GM10248 (cell line): ENCODE measurements around the gene PDGFRB.

Experiments
- CTCF ChIA-PET: fragments of 300-600 bp; sonication (Branson Sonifier 250); formaldehyde crosslinking; extraction: SDS; loops from one replicate; lab custom pipeline; 2021; ENCODE audit warnings: antibody characterized with exemption; lab: Yijun Ruan, JAX
- POLR2A ChIA-PET: fragments of 350-650 bp; sonication (Branson Sonifier 250); formaldehyde crosslinking; extraction: SDS; loops from one replicate; lab custom pipeline; 2020; ENCODE audit warnings: antibody characterized with exemption; lab: Yijun Ruan, JAX
- DNase-seq: peaks from one replicate; pipeline ENCODE4 v3.0.0; 2012; ENCODE audit errors: extremely low spot score
- TF ChIP-seq, protein P1 (sequence below): IDR thresholded peaks from 2 replicates; pipeline ENCODE4 v1.5.1; 2012; ENCODE audit warnings: mild to moderate bottlenecking, low read depth; ENCODE audit errors: extremely low read depth, missing control alignments, control extremely low read depth

PDGFRB gene

DNA sequence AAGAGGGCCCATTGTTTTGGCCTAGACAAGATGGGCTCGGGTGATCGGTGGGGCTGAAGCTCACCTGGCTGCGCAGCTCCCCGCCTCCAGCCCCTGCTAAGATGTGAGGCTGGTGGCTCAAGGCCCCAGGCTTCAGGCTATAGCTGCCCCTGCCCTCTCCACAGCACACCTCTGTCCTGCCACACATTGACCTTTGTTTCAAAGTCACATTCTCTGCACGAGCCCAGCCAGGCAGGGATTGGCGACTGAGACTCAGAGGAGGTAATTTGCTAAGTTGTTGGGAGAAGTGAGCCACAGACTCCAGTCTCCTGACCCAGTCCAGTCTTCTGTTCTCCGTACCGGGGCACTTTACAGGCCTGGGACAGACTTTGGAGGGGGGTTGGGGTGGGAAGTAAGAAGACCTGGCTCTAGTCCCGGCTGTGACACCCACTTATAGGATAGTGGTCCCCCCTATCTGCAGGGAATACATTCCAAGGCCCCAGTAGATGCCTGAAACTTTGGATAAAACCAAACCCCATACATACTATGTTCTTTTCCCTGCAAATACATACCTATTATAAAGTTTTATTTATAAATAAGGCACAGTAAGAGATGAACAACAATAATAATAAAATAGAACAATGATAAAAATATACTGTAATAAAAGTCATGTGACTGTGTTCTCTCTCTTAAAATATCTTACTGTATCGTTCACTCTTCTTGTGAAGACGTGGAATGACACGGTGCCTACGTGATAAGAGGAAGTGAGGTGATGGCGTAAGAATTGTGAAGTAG, 13.3 kb downstream of the PDGFRB start:
- POLR2A ChIA-PET: no interaction called here

DNA sequence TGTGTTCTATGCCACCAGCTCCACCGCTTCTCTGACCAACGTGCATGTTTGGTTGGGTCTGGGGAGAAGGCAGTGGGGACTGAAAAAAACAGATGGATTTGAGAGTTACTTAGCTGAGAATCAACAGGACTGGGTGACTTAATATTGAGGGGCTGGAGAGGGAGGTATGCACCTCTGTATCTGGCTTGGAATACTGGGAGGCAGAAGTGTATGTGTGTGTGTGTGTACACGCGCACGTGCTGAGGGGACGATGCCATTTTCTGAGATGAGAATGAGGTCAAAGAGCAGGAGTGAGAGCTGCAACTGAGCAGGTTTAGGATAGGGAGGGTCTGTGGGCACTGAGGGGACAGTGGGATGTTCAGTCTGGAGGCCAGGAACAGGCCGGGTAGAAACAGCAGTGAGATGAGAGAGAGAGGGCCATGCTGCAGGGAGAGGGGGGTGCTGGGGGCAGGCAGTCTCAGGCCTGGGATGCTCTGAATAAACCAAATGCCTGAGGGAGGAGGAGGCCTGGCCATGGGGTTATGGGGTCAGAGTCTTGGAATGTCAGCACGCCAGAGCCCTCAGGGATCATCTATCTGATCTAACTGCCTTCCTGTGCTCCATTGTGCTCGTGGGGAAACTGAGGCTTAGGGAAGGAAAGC, 14.0 kb downstream of the PDGFRB start:
- POLR2A ChIA-PET: no interaction called here
- TF ChIP-seq, protein P1, sequence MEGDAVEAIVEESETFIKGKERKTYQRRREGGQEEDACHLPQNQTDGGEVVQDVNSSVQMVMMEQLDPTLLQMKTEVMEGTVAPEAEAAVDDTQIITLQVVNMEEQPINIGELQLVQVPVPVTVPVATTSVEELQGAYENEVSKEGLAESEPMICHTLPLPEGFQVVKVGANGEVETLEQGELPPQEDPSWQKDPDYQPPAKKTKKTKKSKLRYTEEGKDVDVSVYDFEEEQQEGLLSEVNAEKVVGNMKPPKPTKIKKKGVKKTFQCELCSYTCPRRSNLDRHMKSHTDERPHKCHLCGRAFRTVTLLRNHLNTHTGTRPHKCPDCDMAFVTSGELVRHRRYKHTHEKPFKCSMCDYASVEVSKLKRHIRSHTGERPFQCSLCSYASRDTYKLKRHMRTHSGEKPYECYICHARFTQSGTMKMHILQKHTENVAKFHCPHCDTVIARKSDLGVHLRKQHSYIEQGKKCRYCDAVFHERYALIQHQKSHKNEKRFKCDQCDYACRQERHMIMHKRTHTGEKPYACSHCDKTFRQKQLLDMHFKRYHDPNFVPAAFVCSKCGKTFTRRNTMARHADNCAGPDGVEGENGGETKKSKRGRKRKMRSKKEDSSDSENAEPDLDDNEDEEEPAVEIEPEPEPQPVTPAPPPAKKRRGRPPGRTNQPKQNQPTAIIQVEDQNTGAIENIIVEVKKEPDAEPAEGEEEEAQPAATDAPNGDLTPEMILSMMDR: no peak
- no peak for DNase-seq
- CTCF ChIA-PET: interaction anchor here (1.5 to 1.6 kb wide), 2 partner anchors 18 to 77 kb away, joined by 3 read pairs; no protein-coding TSS in a partner anchor

More for the DNA sequence above, 13.3 kb downstream of the PDGFRB start:
- CTCF ChIA-PET: interaction anchor here (0.8 to 1.6 kb wide), 3 partner anchors 18 to 76 kb away, joined by 3 read pairs; no protein-coding TSS in a partner anchor
- no peak for DNase-seq
- TF ChIP-seq, protein P1: no peak

DNA sequence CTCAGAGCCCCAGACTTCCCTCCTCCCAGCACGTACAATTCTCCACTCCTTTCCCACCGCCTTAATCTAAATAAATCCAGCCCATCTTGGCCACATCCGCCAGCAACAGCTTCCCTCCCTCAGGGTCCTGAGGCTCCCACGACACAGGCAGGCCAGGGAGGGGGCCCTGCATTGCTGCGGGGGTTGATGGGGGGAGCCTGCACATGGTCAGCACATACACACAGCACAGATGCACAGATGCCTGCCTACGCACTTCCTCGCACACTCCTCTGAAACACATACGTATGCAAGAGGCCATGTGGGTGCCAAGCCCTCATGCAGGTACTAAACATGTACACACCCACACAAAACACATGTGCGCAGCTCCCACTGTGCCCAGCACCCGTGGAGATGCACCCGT, 14.8 kb downstream of the PDGFRB start:
- CTCF ChIA-PET: no interaction called here
- TF ChIP-seq, protein P1: no peak
- POLR2A ChIA-PET: no interaction called here
- no peak for DNase-seq

DNA sequence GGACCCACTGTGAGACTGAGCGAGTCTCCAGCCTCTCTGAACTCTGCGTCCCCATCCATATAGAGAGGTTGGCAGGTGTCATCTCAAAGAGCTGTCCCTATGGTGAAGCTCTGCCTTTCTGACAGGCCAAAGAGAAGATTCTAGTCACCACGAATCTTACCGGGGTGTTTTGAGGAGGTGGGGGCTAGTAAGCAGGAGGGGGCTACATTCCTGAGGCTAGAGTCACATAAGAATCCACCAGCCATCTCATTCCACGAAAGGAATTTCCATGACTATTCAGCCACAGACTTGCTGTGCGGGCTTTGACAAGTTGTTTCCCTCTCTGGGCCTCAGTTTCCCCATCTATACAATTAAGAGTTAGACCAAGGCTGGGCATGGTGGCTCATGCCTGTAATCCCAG, 16.3 kb downstream of the PDGFRB start:
- CTCF ChIA-PET: interaction anchor here (1.0 to 1.4 kb wide), 3 partner anchors 9 to 11 kb away, joined by 3 to 7 read pairs (median 3); no protein-coding TSS in a partner anchor
- POLR2A ChIA-PET: no interaction called here
- DNase-seq: no peak
- TF ChIP-seq, protein P1: no peak

DNA sequence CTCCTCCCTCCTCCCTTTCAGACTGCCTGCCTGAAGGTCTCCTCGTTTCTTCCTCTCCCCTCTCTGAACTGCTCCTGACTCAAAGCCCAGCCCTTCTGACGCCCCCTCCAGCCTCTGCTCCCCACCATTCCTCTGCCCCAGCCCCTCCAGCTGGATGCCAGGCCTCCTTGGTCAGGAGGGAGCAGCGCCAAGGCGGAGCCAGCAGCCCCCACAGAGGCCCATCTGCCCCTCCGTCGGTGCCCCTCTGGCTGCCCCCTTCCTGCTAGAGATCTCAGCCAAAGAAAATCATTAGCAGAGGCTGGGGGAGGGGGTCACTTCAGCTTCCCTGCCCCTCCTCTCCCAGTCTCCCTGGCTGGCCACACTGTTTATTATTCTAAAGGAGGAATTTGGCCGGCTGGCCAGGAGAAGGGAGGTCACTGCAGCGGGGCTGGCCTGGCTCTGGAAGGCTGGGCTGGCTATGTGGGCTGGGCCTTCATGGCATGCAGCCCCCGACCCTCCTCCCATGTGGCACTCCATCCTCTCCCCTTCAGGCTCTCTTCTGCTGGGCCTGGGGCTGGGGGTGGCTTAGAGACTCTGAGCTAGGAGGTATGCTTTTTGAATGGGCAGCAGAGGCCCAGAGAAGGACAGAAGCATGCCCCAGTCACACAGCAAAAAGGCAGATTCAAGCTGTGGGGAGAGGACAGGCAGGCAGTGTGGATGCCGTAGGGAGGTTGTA, 16.9 kb downstream of the PDGFRB start:
- TF ChIP-seq, protein P1: no peak
- POLR2A ChIA-PET: no interaction called here
- DNase-seq: no peak
- CTCF ChIA-PET: interaction anchor here (1.2 to 1.3 kb wide), 2 partner anchors 9 to 80 kb away, joined by 3 read pairs; no protein-coding TSS in a partner anchor

DNA sequence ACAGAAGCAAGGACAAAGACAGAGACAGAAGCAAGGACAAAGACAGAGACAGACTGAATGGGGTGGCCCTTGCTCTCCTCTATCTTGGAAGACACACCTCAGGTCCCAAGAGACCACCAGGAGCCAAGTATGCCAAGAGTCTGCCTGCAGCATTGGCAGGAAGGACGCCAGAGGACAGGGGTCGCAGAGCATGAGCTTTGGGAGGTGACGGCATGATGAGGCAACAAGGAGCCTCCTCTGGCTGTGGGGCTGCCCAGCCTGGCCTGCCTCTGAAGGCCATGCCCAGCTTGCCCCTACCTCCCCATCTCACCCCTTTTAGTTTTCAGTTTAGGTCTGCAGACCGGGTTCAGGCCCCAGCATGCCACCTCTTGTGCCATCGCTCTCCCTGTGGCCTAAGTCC, 17.6 kb downstream of the PDGFRB start:
- POLR2A ChIA-PET: no interaction called here
- no peak for DNase-seq
- CTCF ChIA-PET: interaction anchor here (1.2 to 1.3 kb wide), 2 partner anchors 9 to 80 kb away, joined by 3 read pairs; no protein-coding TSS in a partner anchor
- TF ChIP-seq, protein P1: no peak
